AG09319 (cell line): Measurements from ENCODE around the gene MEF2A.

Source experiments
- DNase-seq: peaks from one replicate; pipeline ENCODE4 v3.0.0-alpha.2; 2010; ENCODE audit warnings: low read depth; ENCODE audit errors: extremely low read depth
- CTCF ChIP-seq: IDR thresholded peaks from 2 replicates; pipeline ENCODE4 v1.5.1; 2011; ENCODE audit warnings: low read depth, mild to moderate bottlenecking, inconsistent platforms, low read length, moderate library complexity

MEF2A gene

GRCh38 chr15:99668533-99669182 lies 102.9 kb downstream of the MEF2A start:
- TF ChIP-seq CTCF, result no peak

GRCh38 chr15:99669250-99669649 lies 103.5 kb downstream of the MEF2A start:
- TF ChIP-seq CTCF, result no peak
- DNase-seq, result no peak

More at GRCh38 chr15:99668533-99669182, 102.9 kb downstream of the MEF2A start:
- no peak for DNase-seq

GRCh38 chr15:99671926-99672635 lies 106.3 kb downstream of the MEF2A start:
- DNase-seq, result no peak
- TF ChIP-seq CTCF, result no peak

GRCh38 chr15:99673111-99673510 lies 107.3 kb downstream of the MEF2A start:
- TF ChIP-seq CTCF, result no peak
- no peak for DNase-seq

GRCh38 chr15:99674279-99674678 lies 108.5 kb downstream of the MEF2A start:
- DNase-seq, result no peak
- TF ChIP-seq CTCF, result no peak

- DNase-seq, result no peak
- no peak for TF ChIP-seq CTCF
Observed at GRCh38 chr15:99677540-99678134, 111.9 kb downstream of the MEF2A start.

- DNase-seq, result no peak
- TF ChIP-seq CTCF, result no peak
Observed at GRCh38 chr15:99680276-99680675, 114.5 kb downstream of the MEF2A start.
